Memory B cell (primary cell): Measurements from ENCODE around the gene SLC25A33.
A peak's percentile ranks its signal among the peaks of the same experiment; 100 is the strongest.

Experiments used
- ATAC-seq: fragments of 150-1000 bp; cut with Tn5 transposase; 2 replicates; pipeline ENCODE4 v1.10.0; 2021; ENCODE audit warnings: low read depth, mild to moderate bottlenecking, moderate library complexity
- DNase-seq, 2 donors: peaks; one replicate each; pipeline ENCODE4 v3.0.0; 2022; ENCODE audit warnings: low spot score in 2 of 2
- H3K27ac Mint-ChIP-seq: one replicate; pipeline ENCODE4 v1.8.0; 2022; ENCODE audit warnings: mild to moderate bottlenecking, moderate library complexity, mixed read lengths
- H3K27me3 Mint-ChIP-seq: one replicate; pipeline ENCODE4 v1.8.0; 2022; ENCODE audit warnings: mixed read lengths
- H3K36me3 Mint-ChIP-seq: one replicate; pipeline ENCODE4 v1.8.0; 2022; ENCODE audit warnings: mild to moderate bottlenecking, mixed read lengths
- H3K4me1 Mint-ChIP-seq: one replicate; pipeline ENCODE4 v1.8.0; 2022; ENCODE audit warnings: mixed read lengths
- H3K4me3 Mint-ChIP-seq: one replicate; pipeline ENCODE4 v1.8.0; 2022; ENCODE audit warnings: mild to moderate bottlenecking, moderate library complexity, mixed read lengths
- H3K9me3 Mint-ChIP-seq: one replicate; pipeline ENCODE4 v1.8.0; 2022; ENCODE audit warnings: mixed read lengths

SLC25A33 gene

DNA sequence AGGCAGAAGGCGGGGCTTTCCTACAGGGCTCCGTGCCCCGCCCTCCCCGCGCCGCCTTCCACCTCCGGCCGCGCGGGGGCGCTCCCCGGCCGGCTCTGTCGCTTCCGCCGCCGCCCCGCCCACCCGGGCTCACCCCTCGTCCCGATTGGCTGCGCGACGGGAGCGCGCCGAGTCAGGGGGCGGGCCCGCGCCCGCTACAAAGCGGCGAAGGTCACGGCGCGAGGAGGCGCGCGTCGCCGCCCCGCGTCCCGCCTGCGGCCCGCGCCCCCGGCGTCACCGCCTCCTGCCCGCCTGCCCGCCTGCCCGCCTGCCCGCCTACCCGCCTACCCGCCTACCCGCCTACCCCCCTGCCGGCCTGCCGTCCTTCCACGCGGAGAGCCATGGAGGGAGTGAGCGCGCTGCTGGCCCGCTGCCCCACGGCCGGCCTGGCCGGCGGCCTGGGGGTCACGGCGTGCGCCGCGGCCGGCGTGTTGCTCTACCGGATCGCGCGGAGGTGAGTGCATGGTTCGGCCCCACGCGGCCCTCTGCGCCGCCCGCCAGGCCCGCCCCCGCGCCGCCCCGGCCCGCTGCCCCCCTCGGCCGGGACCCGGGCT is 49.4 kb downstream of the SLC25A33 start, which contains the start of gene TMEM201:
Gene TMEM201, plus strand, starts transcription at position 361 of the 593 bp plus-strand sequence. Its CDS starts 20 bp downstream, at position 381.
- peak within 1 kb of the TSS; percentile 82 for H3K4me3 Mint-ChIP-seq
- H3K27ac Mint-ChIP-seq: no peak within 1 kb of the TSS
- ATAC-seq (peak; percentile 89), DNase-seq (peak; percentile 94 to 96)
- no peaks in the 10 kb centered on the region for H3K9me3 Mint-ChIP-seq
- H3K36me3 Mint-ChIP-seq: no peaks in the 10 kb centered on the region
- H3K4me1 Mint-ChIP-seq: peaks cover 19% of the 10 kb centered on the region
- no peaks in the 10 kb centered on the region for H3K27me3 Mint-ChIP-seq

DNA sequence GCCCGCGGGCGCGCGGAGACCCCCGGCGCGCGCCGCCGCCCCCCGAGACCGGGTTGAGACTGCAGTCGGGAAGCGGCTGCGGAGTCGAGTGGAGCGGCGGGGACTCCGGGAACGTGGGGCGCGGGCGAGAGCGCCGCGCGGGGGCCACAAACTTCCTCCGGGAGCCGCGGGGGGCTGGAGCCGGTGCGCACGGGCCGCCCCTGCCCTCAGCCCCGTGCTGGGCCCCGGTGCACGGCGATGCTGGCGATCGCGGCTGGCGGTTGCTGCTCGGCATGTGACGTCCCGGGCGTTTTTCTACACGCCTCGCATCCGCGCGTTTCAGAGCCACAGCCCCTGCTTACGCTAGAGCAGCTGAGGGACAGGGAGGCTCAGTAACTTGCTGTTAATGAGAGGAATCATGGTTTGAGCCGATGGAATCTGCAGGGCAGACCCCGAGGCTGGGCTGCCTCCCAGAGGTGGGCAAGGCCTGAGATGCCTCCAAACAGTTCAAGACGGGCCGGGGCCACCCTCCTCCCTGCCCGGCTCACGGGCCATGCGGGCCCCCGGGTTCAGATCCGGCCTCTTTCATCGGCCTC is 50.0 kb downstream of the SLC25A33 start:
- Mint-ChIP-seq H3K36me3 (no peaks in the 10 kb centered on the region), H3K9me3 (no peaks in the 10 kb centered on the region), H3K27ac (no peak overlapping the region), H3K4me1 (peaks cover 19% of the 10 kb centered on the region), H3K27me3 (no peaks in the 10 kb centered on the region), H3K4me3 (peak overlapping the region; percentile 82)
- ATAC-seq (peak; percentile 16), DNase-seq (peak; percentile 25 to 41)

DNA sequence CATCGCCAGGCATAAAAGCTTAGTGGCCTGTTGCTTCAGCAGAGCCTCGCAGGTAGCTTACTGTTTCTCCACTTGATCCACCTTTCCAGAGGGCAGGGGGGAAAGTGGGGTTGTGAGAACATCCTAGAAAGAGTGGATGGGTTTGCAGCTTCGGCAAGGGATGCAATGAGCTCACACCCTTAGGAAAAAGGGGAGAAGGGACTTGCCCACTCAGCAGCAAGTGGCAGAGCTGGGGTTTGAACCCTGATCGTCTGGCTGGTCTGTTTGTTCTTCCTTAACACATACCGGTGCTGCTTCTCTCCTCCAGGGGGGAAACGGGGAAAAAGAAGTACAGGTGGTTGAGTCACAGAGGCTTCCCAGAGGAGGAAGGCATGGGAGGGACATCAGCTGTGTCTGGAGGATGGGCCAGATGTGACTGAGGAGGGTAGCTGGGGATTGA is 50.5 kb downstream of the SLC25A33 start:
- Mint-ChIP-seq H3K27me3 (no peaks in the 10 kb centered on the region), H3K36me3 (no peaks in the 10 kb centered on the region), H3K4me3 (peak overlapping the region; percentile 82), H3K27ac (no peak overlapping the region), H3K9me3 (no peaks in the 10 kb centered on the region), H3K4me1 (peaks cover 19% of the 10 kb centered on the region)
- ATAC-seq (no peak), DNase-seq (no peak)

DNA sequence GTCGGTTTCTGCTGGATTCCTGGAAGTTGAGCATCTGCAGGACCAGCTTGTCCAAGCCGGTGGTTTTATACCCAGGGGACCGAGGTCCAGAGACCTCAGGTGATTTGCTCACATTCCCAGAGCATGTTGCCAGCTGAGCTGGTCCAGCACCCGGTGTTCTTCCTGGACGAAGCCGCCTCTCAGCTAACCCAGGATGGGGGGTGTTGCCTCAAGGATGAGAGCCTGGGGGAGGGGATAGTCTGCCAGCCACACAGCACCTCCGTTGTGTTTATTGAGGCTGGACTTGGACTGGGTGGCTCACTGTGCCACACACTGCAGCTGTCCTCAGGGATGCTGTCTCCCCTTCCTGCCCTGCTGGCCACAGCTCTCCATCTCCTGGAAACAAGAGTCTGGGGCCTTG is 50.9 kb downstream of the SLC25A33 start:
- peaks cover 19% of the 10 kb centered on the region for H3K4me1 Mint-ChIP-seq
- no peaks in the 10 kb centered on the region for H3K36me3 Mint-ChIP-seq
- no peak overlapping the region for H3K27ac Mint-ChIP-seq
- H3K27me3 Mint-ChIP-seq: no peaks in the 10 kb centered on the region
- DNase-seq: no peak
- H3K9me3 Mint-ChIP-seq: no peaks in the 10 kb centered on the region
- no peak for ATAC-seq
- H3K4me3 Mint-ChIP-seq: peak overlapping the region; percentile 82

DNA sequence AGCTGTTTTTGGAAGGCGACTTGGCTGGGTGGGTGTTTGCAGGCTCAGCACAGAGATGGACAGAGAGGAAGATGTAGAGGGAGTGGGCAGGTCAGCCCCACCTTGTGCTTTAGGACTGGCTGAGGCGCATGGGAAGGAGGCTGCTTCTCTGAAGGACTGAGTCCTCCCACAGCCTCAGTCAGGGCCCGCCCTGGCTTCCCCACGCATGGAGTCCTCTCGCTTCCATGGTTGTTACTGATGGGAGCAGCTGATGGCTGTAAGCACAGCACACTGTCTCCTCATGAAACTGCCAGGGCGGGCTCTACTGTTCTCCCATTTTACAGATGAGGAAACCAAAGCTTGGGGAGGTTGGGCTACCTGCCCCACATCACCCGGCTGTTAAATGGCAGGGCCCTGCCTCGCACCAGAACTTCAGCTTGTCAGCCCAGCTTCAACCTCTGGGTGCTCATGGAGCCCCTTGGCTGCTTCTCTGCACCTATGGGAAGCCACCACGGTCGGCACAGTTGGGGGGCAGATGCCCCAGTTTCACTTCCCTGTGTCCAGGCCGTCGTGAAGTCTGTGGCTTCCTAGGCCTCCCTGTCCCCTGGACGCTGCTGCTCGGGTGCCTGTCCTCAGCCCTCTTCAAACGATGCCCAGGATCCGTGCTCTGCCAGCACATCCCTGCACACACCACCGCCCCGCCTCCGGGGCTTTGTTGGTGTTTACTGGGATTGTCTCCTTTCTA is 51.8 kb downstream of the SLC25A33 start:
- Mint-ChIP-seq H3K4me1 (peaks cover 19% of the 10 kb centered on the region), H3K27ac (no peak overlapping the region), H3K9me3 (no peaks in the 10 kb centered on the region), H3K4me3 (no peak overlapping the region), H3K36me3 (no peaks in the 10 kb centered on the region), H3K27me3 (no peaks in the 10 kb centered on the region)
- DNase-seq: no peak
- ATAC-seq: no peak

DNA sequence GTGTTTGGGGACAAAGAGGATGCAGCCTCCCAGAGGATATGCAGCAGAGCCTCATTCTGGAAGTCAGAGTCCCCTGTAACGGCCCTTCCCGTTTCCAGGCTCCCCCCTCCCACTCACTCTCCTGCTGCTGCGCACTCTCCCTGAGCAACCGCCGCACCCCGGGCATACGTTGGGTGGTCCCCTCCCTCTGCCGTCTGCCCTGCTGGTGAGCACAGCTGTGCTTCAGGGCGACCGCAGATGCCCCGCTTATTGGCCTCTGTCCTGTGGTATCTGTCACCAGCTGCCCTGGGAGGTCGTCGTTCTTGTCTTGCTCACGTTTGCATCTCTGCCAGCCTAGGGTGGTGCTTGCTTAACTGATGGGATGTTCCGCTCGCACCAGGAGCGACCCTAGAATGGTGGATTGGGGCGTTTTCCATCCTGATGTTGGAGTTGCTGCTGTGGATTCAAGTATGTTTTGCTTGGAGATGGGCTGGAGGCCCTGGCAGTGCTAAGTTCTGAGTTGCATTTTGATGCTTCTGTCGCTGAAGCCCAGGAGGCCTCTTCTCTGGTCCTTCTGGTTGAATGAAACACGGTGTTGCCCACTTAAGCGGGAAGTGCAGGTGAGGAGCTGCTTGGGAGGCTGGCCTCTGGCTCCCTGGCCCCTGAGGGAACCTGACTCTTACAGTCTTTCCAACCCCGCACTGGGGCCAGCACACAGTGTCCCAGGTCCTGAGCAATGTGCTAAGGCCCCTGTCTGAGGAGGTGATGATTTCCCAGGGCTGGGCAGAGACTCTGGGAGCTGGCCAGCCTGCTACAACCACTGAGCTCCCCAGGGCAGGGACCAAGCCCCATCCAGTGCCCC is 52.6 kb downstream of the SLC25A33 start:
- no peak for ATAC-seq
- peaks cover 19% of the 10 kb centered on the region for H3K4me1 Mint-ChIP-seq
- H3K36me3 Mint-ChIP-seq: no peaks in the 10 kb centered on the region
- DNase-seq: no peak
- no peaks in the 10 kb centered on the region for H3K27me3 Mint-ChIP-seq
- H3K4me3 Mint-ChIP-seq: no peak overlapping the region
- no peaks in the 10 kb centered on the region for H3K9me3 Mint-ChIP-seq
- no peak overlapping the region for H3K27ac Mint-ChIP-seq

DNA sequence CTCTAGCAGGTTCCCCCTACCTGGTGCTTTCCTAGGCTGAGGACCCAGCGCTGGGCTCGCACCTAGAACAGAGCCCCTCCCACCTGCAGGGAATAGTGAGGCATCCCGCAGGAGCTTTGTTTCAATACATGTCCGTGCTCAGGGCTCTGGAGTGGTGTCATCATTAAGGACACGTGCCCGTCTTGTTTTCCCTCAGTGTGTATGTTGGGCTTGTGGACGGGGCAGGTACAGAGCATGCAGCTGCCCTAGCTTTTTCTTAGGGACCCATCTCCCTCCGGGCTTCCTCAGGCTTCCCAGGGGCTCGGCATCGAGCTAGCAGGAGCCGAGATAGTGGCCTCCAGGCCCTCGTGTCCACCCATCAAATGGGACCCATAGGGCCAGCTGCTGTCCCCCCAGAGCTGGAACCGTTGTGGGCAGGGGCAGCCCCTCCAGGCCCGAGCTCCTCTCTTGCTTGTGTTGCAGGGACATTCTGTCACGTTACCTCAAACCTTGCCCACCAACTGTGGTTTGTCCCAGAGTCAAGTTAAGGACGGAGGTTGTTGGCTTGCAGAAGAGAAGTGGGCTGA is 53.3 kb downstream of the SLC25A33 start:
- no peak overlapping the region for H3K27ac Mint-ChIP-seq

DNA sequence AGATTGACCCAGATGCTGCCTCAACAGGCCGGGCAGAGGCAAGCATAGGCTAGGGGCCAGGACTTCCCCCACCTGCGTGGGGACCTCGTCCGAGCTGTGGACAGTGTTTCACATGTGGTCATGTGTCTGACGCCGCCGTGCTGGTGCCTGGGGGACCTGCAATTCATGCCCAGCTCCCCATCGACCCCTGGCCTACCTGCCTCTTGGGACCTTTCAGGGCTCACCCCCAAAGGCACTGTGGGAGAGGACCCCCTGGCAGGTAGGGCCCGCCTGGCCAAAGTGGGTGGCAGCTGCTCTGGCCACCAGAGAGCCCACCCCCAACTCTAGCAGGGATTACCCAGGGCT is 53.9 kb downstream of the SLC25A33 start:
- peaks cover 19% of the 10 kb centered on the region for H3K4me1 Mint-ChIP-seq
- no peaks in the 10 kb centered on the region for H3K27me3 Mint-ChIP-seq
- peaks cover 1% of the 10 kb centered on the region for H3K36me3 Mint-ChIP-seq
- DNase-seq: no peak
- ATAC-seq: no peak
- H3K4me3 Mint-ChIP-seq: no peak overlapping the region
- no peak overlapping the region for H3K27ac Mint-ChIP-seq
- H3K9me3 Mint-ChIP-seq: no peaks in the 10 kb centered on the region

More for the DNA sequence above, 53.3 kb downstream of the SLC25A33 start:
- Mint-ChIP-seq H3K4me1 (peaks cover 19% of the 10 kb centered on the region), H3K9me3 (no peaks in the 10 kb centered on the region), H3K36me3 (no peaks in the 10 kb centered on the region), H3K4me3 (no peak overlapping the region), H3K27me3 (no peaks in the 10 kb centered on the region)
- DNase-seq (no peak), ATAC-seq (no peak)

DNA sequence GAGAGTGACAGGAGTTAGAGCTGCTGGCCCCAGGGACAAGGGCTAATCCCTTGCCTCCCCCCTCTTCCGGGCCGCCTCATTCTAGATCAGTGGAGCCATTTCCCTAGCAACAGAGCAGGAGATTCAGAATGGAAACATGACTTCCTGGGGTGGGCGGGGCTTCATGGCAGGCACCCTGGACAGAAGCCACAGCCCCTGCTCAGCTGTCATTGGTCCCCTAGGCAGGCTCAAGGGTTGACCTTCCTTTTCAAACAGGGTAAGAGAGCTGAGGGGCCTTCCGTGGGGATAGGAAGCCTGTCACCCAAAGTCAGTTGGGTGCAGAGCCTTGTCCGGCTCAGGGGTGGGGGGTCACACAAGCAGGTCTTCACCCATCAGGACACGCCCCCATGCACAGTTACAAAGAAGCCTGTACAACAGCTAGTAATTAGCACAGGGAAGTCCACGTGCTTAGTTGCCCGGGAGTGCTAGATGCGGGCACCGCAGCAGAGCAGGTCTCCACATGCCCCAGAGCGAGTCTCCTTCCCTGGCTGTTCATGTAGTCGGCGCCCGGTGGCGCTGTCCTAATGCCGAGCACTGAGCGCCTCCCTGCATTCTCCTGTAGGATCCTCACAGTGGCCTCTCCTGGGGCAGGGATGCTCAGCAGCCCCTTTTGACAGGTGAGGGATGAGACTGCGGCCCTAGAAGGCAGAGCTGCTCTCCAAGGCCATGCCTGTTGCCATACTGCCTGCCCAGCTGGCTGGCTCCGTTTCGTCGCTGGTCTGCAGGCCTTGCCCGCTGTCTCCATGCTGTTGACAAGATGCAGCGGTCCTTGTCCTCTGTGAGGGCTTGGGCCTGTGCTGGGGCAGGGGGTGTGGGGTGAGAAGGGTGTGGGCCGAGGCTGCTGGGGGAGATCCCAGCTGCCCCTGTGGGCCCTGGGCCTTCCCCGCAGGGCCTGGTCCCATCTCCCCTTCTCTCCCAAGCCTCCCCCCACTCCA is 54.5 kb downstream of the SLC25A33 start:
- Mint-ChIP-seq H3K9me3 (no peaks in the 10 kb centered on the region), H3K27ac (no peak overlapping the region), H3K36me3 (peaks cover 3% of the 10 kb centered on the region), H3K27me3 (no peaks in the 10 kb centered on the region), H3K4me3 (no peak overlapping the region), H3K4me1 (peaks cover 19% of the 10 kb centered on the region)
- ATAC-seq (no peak), DNase-seq (no peak)

DNA sequence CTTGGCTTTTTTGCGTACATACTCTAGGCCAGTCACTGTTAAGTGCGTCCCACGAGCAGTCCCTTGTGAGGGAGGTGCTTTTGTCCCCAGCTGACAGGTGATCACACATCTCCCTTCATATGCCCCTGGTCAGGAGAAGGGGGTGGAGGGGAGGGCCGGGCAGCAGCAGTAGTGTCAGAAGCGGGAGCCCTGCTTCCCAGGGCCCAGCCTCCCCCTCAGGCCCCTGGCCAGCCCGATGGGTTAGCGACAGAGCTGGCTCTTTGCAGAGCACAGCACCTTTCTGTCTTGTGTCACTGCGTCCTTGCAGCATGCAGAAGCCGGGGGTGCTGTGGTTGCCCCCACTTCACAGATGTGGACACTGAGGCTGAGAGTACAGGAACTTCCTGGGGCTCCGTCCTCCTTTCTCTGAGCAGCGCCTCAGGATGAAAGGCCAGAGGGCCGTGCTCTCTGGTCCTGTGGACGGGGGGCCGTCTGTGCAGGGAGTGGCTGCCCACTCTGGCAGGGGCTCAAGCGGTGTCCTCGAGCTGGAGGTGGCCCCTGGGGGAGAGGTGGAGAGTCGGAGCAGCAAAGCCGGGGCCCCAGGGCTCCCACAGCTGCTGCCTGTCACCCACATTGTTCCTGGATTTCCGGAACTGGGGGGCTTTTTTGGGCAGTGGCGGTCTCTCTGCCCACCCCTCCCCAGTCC is 55.3 kb downstream of the SLC25A33 start:
- no peaks in the 10 kb centered on the region for H3K9me3 Mint-ChIP-seq
- no peak for DNase-seq
- ATAC-seq: no peak
- peaks cover 19% of the 10 kb centered on the region for H3K4me1 Mint-ChIP-seq
- H3K27ac Mint-ChIP-seq: no peak overlapping the region
- peaks cover 3% of the 10 kb centered on the region for H3K36me3 Mint-ChIP-seq
- H3K4me3 Mint-ChIP-seq: no peak overlapping the region
- H3K27me3 Mint-ChIP-seq: no peaks in the 10 kb centered on the region

DNA sequence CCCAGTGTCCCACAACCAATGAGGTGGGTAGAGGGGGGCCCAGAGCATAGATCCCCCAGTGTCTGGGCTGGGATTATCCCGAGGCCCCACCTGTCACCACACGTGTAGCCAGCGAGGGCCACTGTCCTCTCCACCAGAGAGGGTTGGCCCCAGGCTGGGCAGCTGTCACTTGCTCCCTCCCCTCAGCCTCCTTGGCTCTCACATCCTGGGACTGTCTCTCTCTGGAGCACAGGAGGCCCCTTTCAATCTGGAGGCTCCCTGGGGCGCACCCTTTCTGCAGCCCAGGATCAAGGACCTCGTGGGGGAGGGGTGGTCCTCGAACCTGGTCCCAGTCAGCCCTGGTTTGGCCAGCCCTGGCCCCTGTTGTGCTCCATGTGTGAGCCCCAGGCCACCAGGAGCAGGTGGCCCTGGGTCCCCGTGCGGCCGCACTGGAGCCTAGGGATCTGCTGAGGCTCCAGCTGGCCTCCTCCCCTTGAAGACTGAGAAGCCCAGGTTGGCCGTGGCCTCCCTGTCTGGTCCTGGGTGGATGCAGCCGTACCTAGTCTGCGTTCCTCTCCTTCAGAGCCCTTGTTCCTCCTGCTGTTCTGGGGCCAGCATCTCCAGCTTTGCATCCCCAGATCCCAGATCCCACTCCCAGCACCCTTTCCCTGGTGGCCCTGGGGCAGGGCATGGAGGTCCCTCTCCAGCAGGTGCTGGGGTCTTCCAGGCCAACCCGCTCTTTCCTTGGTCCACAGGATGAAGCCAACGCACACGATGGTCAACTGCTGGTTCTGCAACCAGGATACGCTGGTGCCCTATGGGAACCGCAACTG is 56.1 kb downstream of the SLC25A33 start:
- no peaks in the 10 kb centered on the region for H3K9me3 Mint-ChIP-seq
- no peak overlapping the region for H3K4me3 Mint-ChIP-seq
- H3K4me1 Mint-ChIP-seq: peaks cover 13% of the 10 kb centered on the region
- no peaks in the 10 kb centered on the region for H3K27me3 Mint-ChIP-seq
- DNase-seq (no peak), ATAC-seq (no peak)
- peaks cover 3% of the 10 kb centered on the region for H3K36me3 Mint-ChIP-seq
- H3K27ac Mint-ChIP-seq: no peak overlapping the region

DNA sequence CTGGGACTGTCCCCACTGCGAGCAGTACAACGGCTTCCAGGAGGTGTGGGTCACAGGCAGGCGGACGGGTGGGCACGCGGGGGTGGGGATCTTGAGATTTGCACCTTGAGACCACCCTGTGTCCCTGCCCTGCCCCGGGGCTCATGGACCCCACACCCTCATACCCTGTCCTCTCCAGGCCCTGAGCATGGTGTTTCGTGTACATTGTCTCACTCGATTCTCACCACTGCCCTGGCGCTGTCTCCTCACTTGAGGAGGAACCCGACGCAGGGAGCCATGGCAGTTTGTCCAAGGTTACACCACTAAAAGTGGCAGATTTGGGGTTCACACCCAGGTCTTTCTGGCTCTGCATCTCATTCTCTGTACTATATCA is 56.7 kb downstream of the SLC25A33 start:
- H3K4me3 Mint-ChIP-seq: no peak overlapping the region
- H3K4me1 Mint-ChIP-seq: peaks cover 7% of the 10 kb centered on the region
- H3K9me3 Mint-ChIP-seq: no peaks in the 10 kb centered on the region
- H3K27me3 Mint-ChIP-seq: no peaks in the 10 kb centered on the region
- H3K27ac Mint-ChIP-seq: no peak overlapping the region
- no peak for ATAC-seq
- DNase-seq: no peak
- peaks cover 3% of the 10 kb centered on the region for H3K36me3 Mint-ChIP-seq
